Left ventricle myocardium inferior (tissue), 1 donor: ENCODE data around the gene PDIA6. TPM values are rescaled to one million over a fixed set of nuclear protein-coding genes. Genes with fewer than 3 reads are reported as not detected.

Source experiments
- DNase-seq: peaks from one replicate; pipeline ENCODE4 v3.0.0-alpha.2; 2020
- H3K27ac ChIP-seq: fragments of 200-600 bp; replicated peaks from 2 replicates; pipeline ENCODE4 v1.8.0; 2021
- H3K27me3 ChIP-seq: fragments of 200-600 bp; 2 replicates; pipeline ENCODE4 v1.8.0; 2021; ENCODE audit warnings: low read depth
- H3K36me3 ChIP-seq: fragments of 200-600 bp; 2 replicates; pipeline ENCODE4 v1.8.0; 2021
- H3K4me1 ChIP-seq: fragments of 200-600 bp; 2 replicates; pipeline ENCODE4 v1.8.0; 2021
- H3K4me3 ChIP-seq: fragments of 200-600 bp; 2 replicates; pipeline ENCODE4 v1.8.0; 2021; ENCODE audit warnings: mild to moderate bottlenecking, moderate library complexity
- H3K9me3 ChIP-seq: fragments of 200-600 bp; replicated peaks from 2 replicates; pipeline ENCODE4 v1.8.0; 2021
- intact Hi-C: fragments of 100-400 bp; cut with micrococcal nuclease; formaldehyde crosslinking; loops from one replicate; pipeline ENCODE4 v1.11.0; 2022
- total RNA-seq: library from RNA; stranded (reverse); fragmentation: NEBNext Ultra II Directional; extraction: Animal tissue kit (Norgen Biotek cat#: 25700); gene quantifications from one replicate; pipeline ENCODE4 v1.2.1, GENCODE V29; 2021
- TF ChIP-seq, protein P1 (sequence below): fragments of 200-600 bp; IDR thresholded peaks from 2 replicates; pipeline ENCODE4 v1.8.0; 2021; ENCODE audit warnings: antibody characterized with exemption, mild to moderate bottlenecking, borderline replicate concordance
- donor health status: DM: no; HTN: yes; CAD: no; lungs with severe emphysema.

Gene PDIA6
- total RNA-seq, 1 donor from 2014 or later, result 107 TPM

DNA sequence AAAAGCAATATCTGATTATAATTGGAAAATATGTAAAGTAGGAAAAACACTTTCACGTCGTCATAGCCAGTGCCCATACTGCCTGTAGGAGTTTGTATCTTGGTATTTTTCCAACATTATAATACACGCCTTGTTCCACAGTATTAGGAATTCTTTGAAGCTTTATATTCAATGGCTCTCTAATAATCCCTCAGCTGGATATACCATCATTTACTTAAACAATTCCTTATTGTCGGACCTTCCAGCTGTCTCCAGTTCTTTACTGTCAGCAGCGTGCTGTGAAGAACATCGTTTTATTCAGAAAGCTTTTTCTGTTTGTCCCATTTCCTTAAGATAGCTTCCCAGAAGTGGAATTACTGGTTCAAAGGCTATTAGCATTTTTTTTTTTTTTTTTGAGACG is 59.4 kb downstream of the PDIA6 start:
- DNase-seq, result no peak
- no peaks in the 10 kb centered on the region for H3K36me3 ChIP-seq
- TF ChIP-seq, protein P1, sequence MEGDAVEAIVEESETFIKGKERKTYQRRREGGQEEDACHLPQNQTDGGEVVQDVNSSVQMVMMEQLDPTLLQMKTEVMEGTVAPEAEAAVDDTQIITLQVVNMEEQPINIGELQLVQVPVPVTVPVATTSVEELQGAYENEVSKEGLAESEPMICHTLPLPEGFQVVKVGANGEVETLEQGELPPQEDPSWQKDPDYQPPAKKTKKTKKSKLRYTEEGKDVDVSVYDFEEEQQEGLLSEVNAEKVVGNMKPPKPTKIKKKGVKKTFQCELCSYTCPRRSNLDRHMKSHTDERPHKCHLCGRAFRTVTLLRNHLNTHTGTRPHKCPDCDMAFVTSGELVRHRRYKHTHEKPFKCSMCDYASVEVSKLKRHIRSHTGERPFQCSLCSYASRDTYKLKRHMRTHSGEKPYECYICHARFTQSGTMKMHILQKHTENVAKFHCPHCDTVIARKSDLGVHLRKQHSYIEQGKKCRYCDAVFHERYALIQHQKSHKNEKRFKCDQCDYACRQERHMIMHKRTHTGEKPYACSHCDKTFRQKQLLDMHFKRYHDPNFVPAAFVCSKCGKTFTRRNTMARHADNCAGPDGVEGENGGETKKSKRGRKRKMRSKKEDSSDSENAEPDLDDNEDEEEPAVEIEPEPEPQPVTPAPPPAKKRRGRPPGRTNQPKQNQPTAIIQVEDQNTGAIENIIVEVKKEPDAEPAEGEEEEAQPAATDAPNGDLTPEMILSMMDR, result no peak
- H3K4me1 ChIP-seq, result no peaks in the 10 kb centered on the region
- no peaks in the 10 kb centered on the region for H3K9me3 ChIP-seq
- H3K27me3 ChIP-seq, result peaks cover 7% of the 10 kb centered on the region
- H3K27ac ChIP-seq, result no peak overlapping the region
- no peak overlapping the region for H3K4me3 ChIP-seq
- intact Hi-C loops, result no loop called here

DNA sequence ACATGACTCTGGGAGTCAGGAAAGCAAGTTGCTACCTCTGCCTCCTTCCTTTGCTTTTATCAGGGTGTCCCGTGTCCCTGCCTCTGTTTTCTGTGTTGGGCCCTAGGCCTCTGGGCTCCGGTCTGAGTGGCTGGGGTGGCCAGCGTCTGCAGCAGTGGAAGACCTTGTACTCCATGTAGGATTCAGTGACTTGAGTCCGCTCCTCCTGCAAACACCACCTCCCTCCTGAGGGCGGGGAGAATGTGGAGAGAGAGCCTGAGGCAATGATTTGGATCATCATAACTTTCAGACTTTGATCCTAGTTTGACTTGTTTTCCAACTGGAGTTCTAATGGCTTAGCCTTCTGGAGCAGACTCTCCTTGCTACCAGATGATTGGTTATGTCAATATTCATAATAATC is 60.3 kb downstream of the PDIA6 start:
- H3K4me1 ChIP-seq, result no peaks in the 10 kb centered on the region
- peaks cover 7% of the 10 kb centered on the region for H3K27me3 ChIP-seq
- no peaks in the 10 kb centered on the region for H3K36me3 ChIP-seq
- TF ChIP-seq, protein P1, result no peak
- no peak overlapping the region for H3K27ac ChIP-seq
- no peak overlapping the region for H3K4me3 ChIP-seq
- no peaks in the 10 kb centered on the region for H3K9me3 ChIP-seq
- DNase-seq, result no peak
- intact Hi-C loops, result no loop called here

DNA sequence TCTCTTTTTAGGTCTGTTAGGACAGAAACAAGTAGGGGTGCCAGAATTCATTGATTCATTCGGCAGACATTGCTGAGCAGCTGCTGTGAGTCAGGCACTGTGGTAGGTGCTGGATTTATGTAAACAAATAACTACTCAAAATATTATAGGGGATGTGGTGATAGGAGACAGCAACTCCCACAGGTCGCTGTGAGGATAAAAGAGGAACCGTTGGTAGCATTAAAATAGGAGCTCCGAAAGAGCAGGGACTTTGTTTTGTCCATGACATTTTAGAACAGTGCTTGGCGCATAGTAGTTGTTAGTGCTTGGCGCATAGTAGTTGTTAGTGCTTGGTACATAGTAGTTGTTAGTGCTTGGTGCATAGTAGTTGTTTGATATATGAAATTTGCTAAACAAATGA is 62.0 kb downstream of the PDIA6 start:
- no peaks in the 10 kb centered on the region for H3K9me3 ChIP-seq
- TF ChIP-seq, protein P1, result no peak
- no peak for DNase-seq
- H3K36me3 ChIP-seq, result no peaks in the 10 kb centered on the region
- H3K4me1 ChIP-seq, result no peaks in the 10 kb centered on the region
- H3K4me3 ChIP-seq, result no peak overlapping the region
- intact Hi-C loops, result no loop called here
- no peak overlapping the region for H3K27ac ChIP-seq
- H3K27me3 ChIP-seq, result peaks cover 7% of the 10 kb centered on the region

DNA sequence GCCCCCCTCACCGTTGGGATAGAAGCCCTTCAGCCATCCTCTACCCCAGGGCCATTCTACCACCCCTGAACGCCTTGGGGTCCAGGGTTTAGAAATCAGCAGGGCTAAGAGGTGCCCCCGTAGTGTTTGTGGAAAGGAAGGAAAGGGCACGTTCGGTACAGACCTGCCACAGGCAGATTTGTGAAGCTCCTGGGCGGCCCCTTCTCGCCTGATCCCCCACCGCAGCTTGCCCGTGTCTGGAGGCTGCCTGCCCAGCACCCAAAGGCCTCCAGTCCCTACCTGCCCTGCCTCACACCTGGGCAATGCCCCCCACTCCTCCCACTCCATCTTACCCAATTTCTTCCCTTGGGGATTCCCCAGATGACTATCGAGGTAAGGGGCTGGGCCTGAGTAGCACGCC is 69.9 kb downstream of the PDIA6 start:
- no peaks in the 10 kb centered on the region for H3K36me3 ChIP-seq
- H3K9me3 ChIP-seq, result no peaks in the 10 kb centered on the region
- DNase-seq, result no peak
- TF ChIP-seq, protein P1, result no peak
- intact Hi-C loops, result no loop called here
- H3K4me1 ChIP-seq, result no peaks in the 10 kb centered on the region
- no peak overlapping the region for H3K4me3 ChIP-seq
- H3K27ac ChIP-seq, result no peak overlapping the region
- no peaks in the 10 kb centered on the region for H3K27me3 ChIP-seq

DNA sequence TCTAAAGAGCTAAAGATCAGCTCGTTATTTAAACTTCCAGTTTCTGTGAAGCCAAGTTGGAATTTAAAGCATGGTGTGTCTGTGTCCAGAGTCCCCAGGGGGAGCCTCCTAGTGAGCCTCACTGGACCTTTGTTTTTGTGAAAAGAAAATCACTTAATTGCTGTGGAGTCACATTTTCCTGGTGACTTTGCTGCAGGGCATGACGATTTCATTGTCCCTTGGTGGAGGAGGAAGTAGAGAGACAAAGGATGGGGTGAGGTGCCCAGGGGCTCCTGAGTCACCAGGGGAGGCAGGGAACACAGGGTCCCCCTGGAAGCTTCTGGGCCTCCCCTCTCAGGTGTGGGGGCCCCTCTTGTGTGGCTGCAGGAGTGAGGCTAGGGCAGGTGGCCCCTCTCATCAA is 71.4 kb downstream of the PDIA6 start:
- intact Hi-C loops, result no loop called here
- Histone ChIP-seq H3K9me3 (no peaks in the 10 kb centered on the region), H3K36me3 (no peaks in the 10 kb centered on the region), H3K27me3 (no peaks in the 10 kb centered on the region), H3K4me1 (no peaks in the 10 kb centered on the region), H3K27ac (no peak overlapping the region), H3K4me3 (no peak overlapping the region)
- TF ChIP-seq, protein P1, result no peak
- DNase-seq, result no peak

DNA sequence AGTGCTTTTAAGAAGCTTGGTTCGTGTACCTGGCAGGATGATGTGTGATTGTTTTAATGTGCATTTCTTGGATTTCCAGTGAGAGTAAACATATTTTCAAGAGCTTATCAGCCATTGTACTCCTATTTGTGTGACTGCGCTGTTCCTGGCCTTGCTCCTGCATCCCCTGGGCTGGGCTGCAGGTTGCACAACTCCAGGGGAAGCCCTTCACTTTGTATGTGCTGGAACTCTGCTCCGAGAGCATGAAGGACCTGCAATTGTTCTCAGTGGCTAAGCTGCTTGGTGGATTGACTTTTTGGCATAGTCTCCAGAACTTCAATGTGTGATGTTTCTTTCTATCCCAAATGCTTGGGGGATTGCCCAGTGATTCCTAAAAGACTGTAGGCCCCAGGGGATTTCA is 72.4 kb downstream of the PDIA6 start:
- intact Hi-C loops, result no loop called here
- no peak overlapping the region for H3K27ac ChIP-seq
- H3K36me3 ChIP-seq, result no peaks in the 10 kb centered on the region
- DNase-seq, result no peak
- H3K9me3 ChIP-seq, result no peaks in the 10 kb centered on the region
- TF ChIP-seq, protein P1, result no peak
- no peaks in the 10 kb centered on the region for H3K4me1 ChIP-seq
- peaks cover 4% of the 10 kb centered on the region for H3K27me3 ChIP-seq
- no peak overlapping the region for H3K4me3 ChIP-seq
